ENCODE data around the gene CAD.

- TF ChIP-seq CTCF (conservative IDR thresholded peaks at IDR 0.05): no peak
- TF ChIP-seq EZH2 (IDR thresholded peaks at IDR 0.05; ENCODE audit: low read depth): no peak
These were observed 39.8 kb downstream of the CAD start for GRCh38 chr2:27256855-27257454.
